Hematopoietic multipotent progenitor cell treated with erythropoietin and hydrocortisone succinate and interleukin-3 and kit ligand, for 17 days (in vitro differentiated cells): ENCODE data around the gene MLEC.
A peak's percentile ranks its signal among the peaks of the same experiment; 100 is the strongest.
"Not testable (repeated sequence)": the region's sequence is repeated elsewhere in the genome, so short reads cannot be mapped to it uniquely, and the experiment has no call there.

Experiments used
- DNase-seq: peaks from one replicate; pipeline ENCODE4 v3.0.0-alpha.2; 2015; ENCODE audit warnings: low spot score

Gene MLEC

GRCh38 chr12:120720987-120721801, 34.2 kb downstream of the MLEC start:
- no peak for DNase-seq

- DNase-seq: peak; percentile 41
Measured at GRCh38 chr12:120721866-120722265, 34.9 kb downstream of the MLEC start.

DNA sequence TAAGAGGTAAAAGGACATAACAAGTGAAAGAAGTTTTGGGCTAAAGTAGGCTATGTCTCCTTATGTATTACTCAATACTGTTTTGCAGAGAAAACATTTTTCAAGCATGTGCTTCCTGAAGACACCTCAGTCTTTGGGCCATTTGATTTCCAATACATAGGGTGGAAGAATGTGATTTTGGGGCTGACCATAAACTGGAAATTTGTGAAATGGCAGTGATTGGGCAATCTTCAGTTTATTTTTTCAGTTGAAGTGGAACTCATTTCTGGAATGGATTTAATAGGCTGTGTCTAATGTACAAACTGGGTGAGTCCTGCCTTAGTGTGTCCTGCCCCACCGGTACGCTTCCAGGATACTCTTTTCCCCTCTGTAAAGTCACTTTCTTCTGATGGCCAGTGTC, 35.8 kb downstream of the MLEC start:
- no peak for DNase-seq

DNA sequence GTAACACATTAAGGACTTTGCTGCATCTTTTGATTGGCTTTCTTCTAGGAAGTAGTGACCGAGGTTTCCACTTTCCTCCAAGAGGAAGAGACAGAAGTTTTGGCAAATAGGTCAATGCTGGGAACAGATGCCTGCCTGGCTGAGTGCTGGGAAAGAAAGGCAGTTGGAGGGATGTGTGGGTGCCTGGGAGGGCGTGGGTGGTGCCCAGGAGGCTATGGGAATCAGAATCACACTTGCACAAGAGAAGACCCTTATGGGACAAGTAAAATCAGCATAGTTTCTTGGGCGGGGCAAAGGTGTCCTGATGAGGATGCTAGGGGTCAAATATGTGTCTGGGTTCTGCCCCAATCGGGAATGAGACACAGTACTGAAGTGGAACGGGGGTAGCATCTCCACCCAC, 37.8 kb downstream of the MLEC start:
- DNase-seq: no peak

DNA sequence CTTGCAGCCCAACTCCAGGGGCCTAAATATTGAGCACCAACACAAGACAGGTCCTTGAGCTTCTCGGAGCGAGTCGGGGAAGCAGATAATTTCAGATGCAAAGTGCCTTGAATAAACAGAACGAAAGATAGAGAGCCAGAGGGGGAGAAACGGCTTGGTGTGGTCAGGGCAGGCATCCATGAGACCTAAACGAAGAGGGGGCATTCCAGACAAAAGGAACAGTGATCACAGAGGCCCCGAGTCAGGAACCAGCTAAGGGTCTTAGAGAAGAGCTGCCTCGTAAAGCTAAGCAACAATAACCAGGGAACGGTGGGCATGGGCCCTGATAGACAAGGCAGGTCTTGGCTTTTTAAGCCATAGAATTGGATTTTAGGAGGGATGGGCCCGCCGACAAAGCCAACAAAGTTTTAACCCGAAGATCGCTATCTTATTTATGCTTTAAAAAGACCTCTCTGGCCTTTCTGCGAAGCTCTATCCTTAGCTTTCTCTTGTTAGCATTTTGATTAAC, 38.3 kb downstream of the MLEC start:
- no peak for DNase-seq

- peak; percentile 92 for DNase-seq
Measured at GRCh38 chr12:120725659-120726509, 38.9 kb downstream of the MLEC start, which contains the start of gene ACADS. TSS of gene ACADS (plus strand) at chr12:120725826. CDS start at chr12:120725886, 60 bp downstream.

- DNase-seq: no peak
Measured at GRCh38 chr12:120726510-120726793, 39.5 kb downstream of the MLEC start.

- DNase-seq: no peak
Measured at GRCh38 chr12:120726961-120727360, 40.0 kb downstream of the MLEC start.

DNA sequence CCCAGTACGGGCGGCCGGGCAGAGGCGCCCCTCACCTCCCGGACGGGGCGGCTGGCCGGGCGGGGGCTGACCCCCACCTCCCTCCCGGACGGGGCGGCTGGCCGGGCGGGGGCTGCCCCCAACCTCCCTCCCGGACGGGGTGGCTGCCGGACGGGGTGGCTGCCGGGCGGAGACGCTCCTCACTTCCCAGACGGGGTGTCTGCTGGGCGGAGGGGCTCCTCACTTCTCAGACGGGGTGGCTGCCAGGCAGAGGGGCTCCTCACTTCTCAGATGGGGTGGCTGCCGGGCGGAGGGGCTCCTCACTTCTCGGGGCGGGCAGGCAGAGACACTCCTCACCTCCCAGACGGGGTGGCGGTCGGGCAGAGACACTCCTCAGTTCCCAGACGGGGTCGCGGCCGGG, 45.2 kb downstream of the MLEC start:
- not testable (repeated sequence) for DNase-seq

DNA sequence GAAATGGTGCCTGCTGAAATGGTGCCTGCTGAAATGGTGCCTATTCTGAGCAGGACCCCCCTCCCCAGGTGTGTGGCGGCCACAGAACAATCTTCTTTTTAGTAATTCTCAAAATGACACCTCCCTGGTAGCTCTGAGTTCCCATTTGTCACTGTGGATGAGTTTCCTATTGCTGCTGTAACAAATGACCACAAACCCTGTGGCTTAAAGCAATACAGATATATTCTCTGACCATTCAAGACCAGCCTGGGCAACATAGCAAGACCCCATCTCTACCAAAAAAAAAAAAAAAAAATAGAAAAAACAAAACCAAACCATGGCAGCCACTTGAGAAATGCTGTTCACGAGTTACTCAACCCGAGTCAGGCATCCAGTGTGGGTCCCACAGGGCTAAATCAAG, 46.6 kb downstream of the MLEC start:
- DNase-seq: no peak

GRCh38 chr12:120734210-120734609, 47.3 kb downstream of the MLEC start:
- no peak for DNase-seq

DNA sequence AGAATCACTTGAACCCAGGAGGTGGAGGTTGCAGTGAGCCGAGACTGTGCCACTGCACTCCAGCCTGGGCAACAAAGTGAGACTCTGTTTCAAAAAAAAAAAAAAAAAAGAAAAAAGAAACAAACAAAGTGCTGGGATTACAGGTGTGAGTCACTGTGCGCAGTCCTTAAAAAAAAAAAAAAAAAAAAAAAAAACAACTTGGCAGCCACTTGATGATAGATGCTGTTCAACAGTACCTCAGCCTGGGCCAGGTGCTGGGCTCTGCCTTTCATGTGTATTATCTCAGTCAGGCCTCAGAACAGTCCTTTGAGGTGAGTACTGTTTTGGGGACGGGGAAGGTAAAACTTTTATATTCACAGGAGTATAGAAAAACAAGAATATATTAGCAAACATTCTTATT, 48.2 kb downstream of the MLEC start:
- DNase-seq: no peak

DNA sequence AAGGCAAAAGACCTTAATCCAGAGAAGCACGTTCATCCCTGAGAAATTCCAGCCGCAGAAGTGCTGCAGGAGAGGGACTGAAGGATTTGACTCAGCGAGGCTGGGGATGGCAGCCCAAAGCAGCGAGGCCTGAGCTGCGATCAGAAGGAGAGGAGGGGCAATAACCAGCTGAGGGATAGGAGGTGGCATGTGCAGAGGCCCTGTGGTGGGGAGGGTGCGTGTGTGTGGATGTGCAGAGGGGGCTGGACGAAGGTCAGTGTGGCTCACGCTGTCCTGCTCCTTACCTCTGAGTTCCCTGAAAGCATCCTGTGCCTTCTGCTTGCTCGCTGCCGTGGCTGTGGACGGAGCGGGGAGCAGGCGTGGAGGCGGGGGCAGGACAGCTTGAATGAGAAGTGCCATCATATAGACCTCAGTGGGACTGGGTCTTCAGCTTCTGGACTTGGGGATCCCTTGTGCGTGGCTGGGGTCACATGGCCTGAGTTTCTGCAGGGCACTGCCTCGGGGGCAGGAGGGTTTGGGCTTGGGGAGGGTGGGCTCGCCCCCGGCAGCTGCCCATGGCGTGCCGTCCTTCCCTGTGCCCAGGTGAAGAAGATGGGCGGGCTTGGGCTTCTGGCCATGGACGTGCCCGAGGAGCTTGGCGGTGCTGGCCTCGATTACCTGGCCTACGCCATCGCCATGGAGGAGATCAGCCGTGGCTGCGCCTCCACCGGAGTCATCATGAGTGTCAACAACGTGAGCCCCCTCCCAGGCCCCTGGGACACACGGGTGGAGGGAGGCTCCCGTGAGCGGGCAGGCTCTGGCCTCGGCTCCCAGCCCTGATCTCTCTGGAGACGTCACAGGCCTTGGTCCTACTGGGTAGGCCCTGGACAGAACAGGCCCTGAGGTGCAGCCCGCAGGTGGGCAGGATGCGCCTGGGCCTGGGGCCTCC, 49.7 kb downstream of the MLEC start:
- no peak for DNase-seq

DNA sequence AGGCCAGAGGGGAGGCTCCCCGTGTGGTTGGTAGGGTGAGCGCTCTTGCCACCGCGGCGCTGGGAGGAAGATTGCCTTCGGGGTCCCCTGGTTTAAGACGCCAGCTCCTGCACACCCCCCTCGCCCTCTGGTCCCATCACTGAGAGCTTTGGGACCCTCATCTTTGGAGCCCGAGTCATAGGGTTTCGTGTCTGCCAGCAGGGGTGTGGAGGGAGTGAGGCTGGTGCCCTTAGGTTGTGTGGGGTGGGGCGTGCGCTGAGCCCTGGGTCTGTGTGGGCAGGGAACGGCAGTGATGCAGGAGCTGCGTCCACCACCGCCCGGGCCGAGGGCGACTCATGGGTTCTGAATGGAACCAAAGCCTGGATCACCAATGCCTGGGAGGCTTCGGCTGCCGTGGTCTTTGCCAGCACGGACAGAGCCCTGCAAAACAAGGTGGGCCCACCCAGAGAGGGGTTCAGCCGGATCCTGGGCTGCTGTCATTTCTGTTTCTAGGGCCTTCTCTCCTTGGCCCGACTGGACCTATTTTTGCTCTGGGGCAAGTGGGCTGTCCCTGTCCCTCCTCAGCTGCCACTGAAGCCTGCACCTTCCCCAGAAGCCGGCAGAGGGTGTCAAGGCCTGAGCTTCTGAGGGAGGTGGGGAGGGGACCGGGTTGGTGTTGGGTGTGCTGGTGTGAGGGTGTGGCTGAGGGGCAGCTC, 50.8 kb downstream of the MLEC start:
- DNase-seq: no peak

- no peak for DNase-seq
Measured at GRCh38 chr12:120738252-120739030, 51.5 kb downstream of the MLEC start.

- no peak for DNase-seq
Measured at GRCh38 chr12:120739031-120739762, 52.2 kb downstream of the MLEC start.

- no peak for DNase-seq
Measured at GRCh38 chr12:120739821-120740613, 53.1 kb downstream of the MLEC start.

DNA sequence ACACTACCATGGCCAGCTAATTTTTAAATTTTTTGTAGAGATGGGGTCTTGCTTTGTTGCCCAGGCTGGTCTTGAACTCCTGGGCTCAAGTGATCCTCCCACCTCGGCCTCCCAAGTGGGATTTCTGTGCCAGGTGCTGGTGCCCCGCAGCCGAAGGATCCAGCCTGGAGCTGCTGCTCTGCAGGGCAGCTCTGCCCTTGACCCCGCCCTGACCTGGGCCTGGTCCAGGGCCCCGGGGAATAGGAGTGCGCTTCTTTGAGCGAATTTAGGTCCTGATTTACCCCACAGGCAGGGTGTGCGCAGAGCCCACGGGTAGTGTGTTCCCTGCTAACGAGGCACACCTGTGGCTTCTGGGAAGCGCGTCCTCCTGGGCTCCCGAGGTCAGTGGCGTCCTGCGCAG, 53.9 kb downstream of the MLEC start:
- DNase-seq: no peak
